Measurements from ENCODE around the gene TMA7B.
"Not testable (repeated sequence)": the region's sequence is repeated elsewhere in the genome, so short reads cannot be mapped to it uniquely, and the experiment has no call there.

Gene TMA7B

GRCh38 chr22:39967996-39968972 lies 8.1 kb downstream of the TMA7B start:
- in situ Hi-C loops (cut with HindIII; ENCODE audit: low pct_ligation_motif_present, low pct_unique_long_range_greater_than_20kb, low sequenced_read_pairs): no loop called here
- no peak for DNase-seq

- in situ Hi-C loops (cut with HindIII; ENCODE audit: low pct_ligation_motif_present, low pct_unique_long_range_greater_than_20kb, low sequenced_read_pairs): no loop called here
- no peak for DNase-seq
Measured at GRCh38 chr22:39970742-39971141, 10.5 kb downstream of the TMA7B start.

GRCh38 chr22:39972641-39973040 lies 12.4 kb downstream of the TMA7B start:
- in situ Hi-C loops (cut with HindIII; ENCODE audit: low pct_ligation_motif_present, low pct_unique_long_range_greater_than_20kb, low sequenced_read_pairs): no loop called here
- DNase-seq: no peak

- DNase-seq: no peak
- in situ Hi-C loops (cut with HindIII; ENCODE audit: low pct_ligation_motif_present, low pct_unique_long_range_greater_than_20kb, low sequenced_read_pairs): no loop called here
Measured at GRCh38 chr22:39973656-39974055, 13.5 kb downstream of the TMA7B start.

- in situ Hi-C loops (cut with HindIII; ENCODE audit: low pct_ligation_motif_present, low pct_unique_long_range_greater_than_20kb, low sequenced_read_pairs): no loop called here
- no peak for DNase-seq
Measured at GRCh38 chr22:39974065-39974464, 13.9 kb downstream of the TMA7B start.

- DNase-seq: no peak
- in situ Hi-C loops (cut with HindIII; ENCODE audit: low pct_ligation_motif_present, low pct_unique_long_range_greater_than_20kb, low sequenced_read_pairs): no loop called here
Measured at GRCh38 chr22:39979048-39979447, 18.9 kb downstream of the TMA7B start.

GRCh38 chr22:39979458-39979857 lies 19.3 kb downstream of the TMA7B start:
- in situ Hi-C loops (cut with HindIII; ENCODE audit: low pct_ligation_motif_present, low pct_unique_long_range_greater_than_20kb, low sequenced_read_pairs): no loop called here
- DNase-seq: no peak

- DNase-seq: no peak
- in situ Hi-C loops (cut with HindIII; ENCODE audit: low pct_ligation_motif_present, low pct_unique_long_range_greater_than_20kb, low sequenced_read_pairs): no loop called here
Measured at GRCh38 chr22:39980596-39980995, 20.4 kb downstream of the TMA7B start.

GRCh38 chr22:39983346-39983745 lies 23.1 kb downstream of the TMA7B start:
- in situ Hi-C loops (cut with HindIII; ENCODE audit: low pct_ligation_motif_present, low pct_unique_long_range_greater_than_20kb, low sequenced_read_pairs): no loop called here
- DNase-seq: no peak

GRCh38 chr22:39984006-39984405 lies 23.8 kb downstream of the TMA7B start:
- no peak for DNase-seq
- in situ Hi-C loops (cut with HindIII; ENCODE audit: low pct_ligation_motif_present, low pct_unique_long_range_greater_than_20kb, low sequenced_read_pairs): no loop called here

- no peak for DNase-seq
- in situ Hi-C loops (cut with HindIII; ENCODE audit: low pct_ligation_motif_present, low pct_unique_long_range_greater_than_20kb, low sequenced_read_pairs): no loop called here
Measured at GRCh38 chr22:39984746-39985145, 24.5 kb downstream of the TMA7B start.

GRCh38 chr22:39985383-39986035 lies 25.3 kb downstream of the TMA7B start:
- DNase-seq: no peak
- in situ Hi-C loops (cut with HindIII; ENCODE audit: low pct_ligation_motif_present, low pct_unique_long_range_greater_than_20kb, low sequenced_read_pairs): no loop called here

- in situ Hi-C loops (cut with HindIII; ENCODE audit: low pct_ligation_motif_present, low pct_unique_long_range_greater_than_20kb, low sequenced_read_pairs): no loop called here
Measured at GRCh38 chr22:39988386-39989114, 28.4 kb downstream of the TMA7B start.

GRCh38 chr22:39989633-39990032 lies 29.4 kb downstream of the TMA7B start:
- in situ Hi-C loops (cut with HindIII; ENCODE audit: low pct_ligation_motif_present, low pct_unique_long_range_greater_than_20kb, low sequenced_read_pairs): no loop called here
- no peak for DNase-seq

More at GRCh38 chr22:39988386-39989114, 28.4 kb downstream of the TMA7B start:
- no peak for DNase-seq

- in situ Hi-C loops (cut with HindIII; ENCODE audit: low pct_ligation_motif_present, low pct_unique_long_range_greater_than_20kb, low sequenced_read_pairs): no loop called here
Measured at GRCh38 chr22:39990686-39991085, 30.5 kb downstream of the TMA7B start.

GRCh38 chr22:39991159-39991860 lies 31.1 kb downstream of the TMA7B start:
- in situ Hi-C loops (cut with HindIII; ENCODE audit: low pct_ligation_motif_present, low pct_unique_long_range_greater_than_20kb, low sequenced_read_pairs): no loop called here
- no peak for DNase-seq

More at GRCh38 chr22:39990686-39991085, 30.5 kb downstream of the TMA7B start:
- DNase-seq: no peak

- in situ Hi-C loops (cut with HindIII; ENCODE audit: low pct_ligation_motif_present, low pct_unique_long_range_greater_than_20kb, low sequenced_read_pairs): no loop called here
- no peak for DNase-seq
Measured at GRCh38 chr22:39992088-39992826, 32.1 kb downstream of the TMA7B start.

GRCh38 chr22:39992894-39993293 lies 32.7 kb downstream of the TMA7B start:
- DNase-seq; in situ Hi-C loops (cut with HindIII; ENCODE audit: low pct_ligation_motif_present, low pct_unique_long_range_greater_than_20kb, low sequenced_read_pairs): not testable (repeated sequence)

Data from ACHN (cell line).